ENCODE results near the gene SLC25A46.

- no peak for TF ChIP-seq REST (IDR thresholded peaks at IDR 0.05; ENCODE audit: insufficient read depth in 1 of 2, low read depth in 2 of 2, low read length in 2 of 2)
- TF ChIP-seq SIN3A (IDR thresholded peaks at IDR 0.05; ENCODE audit: borderline replicate concordance, insufficient read depth, low read length): no peak
These were observed 12.4 kb upstream of the SLC25A46 start, which contains the start of gene TMEM232 for GRCh38 chr5:110726249-110727024.

Measured in PFSK-1 (cell line).